Liver (tissue), 3 donors: ENCODE measurements around the gene AGAP9.

Experiments used
- EGR1 ChIP-seq, 2 donors: IDR thresholded peaks; 2 replicates each; pipeline ENCODE4 v1.6.1; 2016 to 2018; ENCODE audit warnings: antibody characterized with exemption in 2 of 2, low read depth in 2 of 2
- FOXA1 ChIP-seq: IDR thresholded peaks from 2 replicates; pipeline ENCODE4 v1.6.1; 2016; ENCODE audit warnings: antibody characterized with exemption
- JUND ChIP-seq, 2 donors: IDR thresholded peaks; 2 replicates each; pipeline ENCODE4 v1.6.1; 2016; ENCODE audit warnings: antibody characterized with exemption in 2 of 2
- NR2F2 ChIP-seq: IDR thresholded peaks from 2 replicates; pipeline ENCODE4 v1.6.1; 2016; ENCODE audit warnings: antibody characterized with exemption
- RAD21 ChIP-seq, 2 donors: IDR thresholded peaks; 2 replicates each; pipeline ENCODE4 v1.6.1; 2016; ENCODE audit warnings: antibody characterized with exemption in 2 of 2, mild to moderate bottlenecking in 2 of 2
- RXRA ChIP-seq, 2 donors: IDR thresholded peaks; 2 replicates each; pipeline ENCODE4 v1.6.1; 2017 to 2018; ENCODE audit warnings: antibody characterized with exemption in 2 of 2, mild to moderate bottlenecking in 1 of 2
- SP1 ChIP-seq: IDR thresholded peaks from 2 replicates; pipeline ENCODE4 v1.6.1; 2018; ENCODE audit warnings: antibody characterized with exemption, mild to moderate bottlenecking
- TAF1 ChIP-seq: conservative IDR thresholded peaks from 2 replicates; pipeline ENCODE4 v1.6.1; 2016; ENCODE audit warnings: antibody characterized with exemption, mild to moderate bottlenecking
- YY1 ChIP-seq: IDR thresholded peaks from 2 replicates; pipeline ENCODE4 v1.6.1; 2016; ENCODE audit warnings: antibody characterized with exemption, mild to moderate bottlenecking
- TF ChIP-seq, protein P1 (sequence below): fragments of 150-350 bp; IDR thresholded peaks from 2 replicates; pipeline ENCODE4 v1.5.1; 2017; ENCODE audit warnings: improper control_type of control experiment, low read depth, low read length; ENCODE audit not compliant: missing input control
- TF ChIP-seq, protein P2 (sequence below): IDR thresholded peaks from 2 replicates; pipeline ENCODE4 v1.6.1; 2016; ENCODE audit warnings: antibody characterized with exemption, mild to moderate bottlenecking
- TF ChIP-seq, protein P3 (sequence below): IDR thresholded peaks from 2 replicates; pipeline ENCODE4 v1.6.1; 2016; ENCODE audit warnings: antibody characterized with exemption
- TF ChIP-seq, protein P4 (sequence below): IDR thresholded peaks from 2 replicates; pipeline ENCODE4 v1.6.1; 2016; ENCODE audit warnings: antibody characterized with exemption
- TF ChIP-seq, protein P5 (sequence below): IDR thresholded peaks from 2 replicates; pipeline ENCODE4 v1.6.1; 2016; ENCODE audit warnings: antibody characterized with exemption
- donor health status: healthy.
- donor health status: healthy.

DNA sequence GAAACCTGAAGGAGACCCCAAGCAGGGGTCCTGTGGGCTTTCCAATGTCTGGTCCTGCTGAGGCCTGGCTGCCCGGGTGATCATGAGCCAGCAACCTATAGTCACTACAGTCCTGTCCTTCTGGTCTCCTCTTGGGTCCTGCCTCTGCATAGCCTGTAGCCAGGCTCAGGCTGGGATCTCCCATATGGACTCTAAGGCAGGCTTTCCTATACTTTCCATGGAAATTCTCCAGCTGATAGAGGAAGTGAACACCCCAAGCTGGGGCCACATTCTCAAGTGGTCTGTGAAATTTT, 66.0 kb downstream of the AGAP9 start:
- TF ChIP-seq, protein P1, sequence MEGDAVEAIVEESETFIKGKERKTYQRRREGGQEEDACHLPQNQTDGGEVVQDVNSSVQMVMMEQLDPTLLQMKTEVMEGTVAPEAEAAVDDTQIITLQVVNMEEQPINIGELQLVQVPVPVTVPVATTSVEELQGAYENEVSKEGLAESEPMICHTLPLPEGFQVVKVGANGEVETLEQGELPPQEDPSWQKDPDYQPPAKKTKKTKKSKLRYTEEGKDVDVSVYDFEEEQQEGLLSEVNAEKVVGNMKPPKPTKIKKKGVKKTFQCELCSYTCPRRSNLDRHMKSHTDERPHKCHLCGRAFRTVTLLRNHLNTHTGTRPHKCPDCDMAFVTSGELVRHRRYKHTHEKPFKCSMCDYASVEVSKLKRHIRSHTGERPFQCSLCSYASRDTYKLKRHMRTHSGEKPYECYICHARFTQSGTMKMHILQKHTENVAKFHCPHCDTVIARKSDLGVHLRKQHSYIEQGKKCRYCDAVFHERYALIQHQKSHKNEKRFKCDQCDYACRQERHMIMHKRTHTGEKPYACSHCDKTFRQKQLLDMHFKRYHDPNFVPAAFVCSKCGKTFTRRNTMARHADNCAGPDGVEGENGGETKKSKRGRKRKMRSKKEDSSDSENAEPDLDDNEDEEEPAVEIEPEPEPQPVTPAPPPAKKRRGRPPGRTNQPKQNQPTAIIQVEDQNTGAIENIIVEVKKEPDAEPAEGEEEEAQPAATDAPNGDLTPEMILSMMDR, result no peak
- TF ChIP-seq, protein P2, sequence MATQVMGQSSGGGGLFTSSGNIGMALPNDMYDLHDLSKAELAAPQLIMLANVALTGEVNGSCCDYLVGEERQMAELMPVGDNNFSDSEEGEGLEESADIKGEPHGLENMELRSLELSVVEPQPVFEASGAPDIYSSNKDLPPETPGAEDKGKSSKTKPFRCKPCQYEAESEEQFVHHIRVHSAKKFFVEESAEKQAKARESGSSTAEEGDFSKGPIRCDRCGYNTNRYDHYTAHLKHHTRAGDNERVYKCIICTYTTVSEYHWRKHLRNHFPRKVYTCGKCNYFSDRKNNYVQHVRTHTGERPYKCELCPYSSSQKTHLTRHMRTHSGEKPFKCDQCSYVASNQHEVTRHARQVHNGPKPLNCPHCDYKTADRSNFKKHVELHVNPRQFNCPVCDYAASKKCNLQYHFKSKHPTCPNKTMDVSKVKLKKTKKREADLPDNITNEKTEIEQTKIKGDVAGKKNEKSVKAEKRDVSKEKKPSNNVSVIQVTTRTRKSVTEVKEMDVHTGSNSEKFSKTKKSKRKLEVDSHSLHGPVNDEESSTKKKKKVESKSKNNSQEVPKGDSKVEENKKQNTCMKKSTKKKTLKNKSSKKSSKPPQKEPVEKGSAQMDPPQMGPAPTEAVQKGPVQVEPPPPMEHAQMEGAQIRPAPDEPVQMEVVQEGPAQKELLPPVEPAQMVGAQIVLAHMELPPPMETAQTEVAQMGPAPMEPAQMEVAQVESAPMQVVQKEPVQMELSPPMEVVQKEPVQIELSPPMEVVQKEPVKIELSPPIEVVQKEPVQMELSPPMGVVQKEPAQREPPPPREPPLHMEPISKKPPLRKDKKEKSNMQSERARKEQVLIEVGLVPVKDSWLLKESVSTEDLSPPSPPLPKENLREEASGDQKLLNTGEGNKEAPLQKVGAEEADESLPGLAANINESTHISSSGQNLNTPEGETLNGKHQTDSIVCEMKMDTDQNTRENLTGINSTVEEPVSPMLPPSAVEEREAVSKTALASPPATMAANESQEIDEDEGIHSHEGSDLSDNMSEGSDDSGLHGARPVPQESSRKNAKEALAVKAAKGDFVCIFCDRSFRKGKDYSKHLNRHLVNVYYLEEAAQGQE, result no peak
- no peak for TF ChIP-seq RAD21 (IDR thresholded peaks at IDR 0.05)
- TF ChIP-seq YY1, result no peak
- no peak for TF ChIP-seq NR2F2
- TF ChIP-seq, protein P3, sequence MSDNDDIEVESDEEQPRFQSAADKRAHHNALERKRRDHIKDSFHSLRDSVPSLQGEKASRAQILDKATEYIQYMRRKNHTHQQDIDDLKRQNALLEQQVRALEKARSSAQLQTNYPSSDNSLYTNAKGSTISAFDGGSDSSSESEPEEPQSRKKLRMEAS, result no peak
- no peak for TF ChIP-seq SP1
- TF ChIP-seq, protein P4, sequence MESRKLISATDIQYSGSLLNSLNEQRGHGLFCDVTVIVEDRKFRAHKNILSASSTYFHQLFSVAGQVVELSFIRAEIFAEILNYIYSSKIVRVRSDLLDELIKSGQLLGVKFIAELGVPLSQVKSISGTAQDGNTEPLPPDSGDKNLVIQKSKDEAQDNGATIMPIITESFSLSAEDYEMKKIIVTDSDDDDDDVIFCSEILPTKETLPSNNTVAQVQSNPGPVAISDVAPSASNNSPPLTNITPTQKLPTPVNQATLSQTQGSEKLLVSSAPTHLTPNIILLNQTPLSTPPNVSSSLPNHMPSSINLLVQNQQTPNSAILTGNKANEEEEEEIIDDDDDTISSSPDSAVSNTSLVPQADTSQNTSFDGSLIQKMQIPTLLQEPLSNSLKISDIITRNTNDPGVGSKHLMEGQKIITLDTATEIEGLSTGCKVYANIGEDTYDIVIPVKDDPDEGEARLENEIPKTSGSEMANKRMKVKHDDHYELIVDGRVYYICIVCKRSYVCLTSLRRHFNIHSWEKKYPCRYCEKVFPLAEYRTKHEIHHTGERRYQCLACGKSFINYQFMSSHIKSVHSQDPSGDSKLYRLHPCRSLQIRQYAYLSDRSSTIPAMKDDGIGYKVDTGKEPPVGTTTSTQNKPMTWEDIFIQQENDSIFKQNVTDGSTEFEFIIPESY, result no peak
- TF ChIP-seq RXRA (IDR thresholded peaks at IDR 0.05), result no peak
- TF ChIP-seq TAF1, result no peak
- TF ChIP-seq JUND (IDR thresholded peaks at IDR 0.05), result no peak
- TF ChIP-seq, protein P5, sequence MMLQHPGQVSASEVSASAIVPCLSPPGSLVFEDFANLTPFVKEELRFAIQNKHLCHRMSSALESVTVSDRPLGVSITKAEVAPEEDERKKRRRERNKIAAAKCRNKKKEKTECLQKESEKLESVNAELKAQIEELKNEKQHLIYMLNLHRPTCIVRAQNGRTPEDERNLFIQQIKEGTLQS, result no peak
- no peak for TF ChIP-seq EGR1 (IDR thresholded peaks at IDR 0.05; ENCODE audit: low read depth in 2 of 2)
- TF ChIP-seq FOXA1, result no peak
